MCF 10A (cell line): ENCODE data around the gene PRUNE1. TPM values are rescaled to one million over a fixed set of nuclear protein-coding genes. Genes with fewer than 3 reads are reported as not detected.

Source experiments
- BruUV-seq: library from RNA; stranded (reverse); fragments of 400-500 nt; replicated peaks from 2 replicates; lab custom pipeline; 2021; lab: Mats Ljungman, UMichigan
- CTCF ChIA-PET: fragments of 300-600 bp; sonication (Branson Sonifier 250); formaldehyde crosslinking; extraction: SDS; loops from one replicate; lab custom pipeline; 2021; ENCODE audit warnings: antibody characterized with exemption, inconsistent platforms; lab: Yijun Ruan, JAX
- POLR2A ChIA-PET: fragments of 300-600, 350-650 bp; sonication (Branson Sonifier 250); formaldehyde crosslinking; extraction: SDS; loops from one replicate; lab custom pipeline; 2020; ENCODE audit warnings: antibody characterized with exemption, inconsistent platforms; lab: Yijun Ruan, JAX
- DNase-seq: peaks from one replicate; pipeline ENCODE4 v3.0.0-alpha.2; 2018; ENCODE audit not compliant: unreplicated experiment
- H3K27ac Mint-ChIP-seq: one replicate; pipeline ENCODE4 v1.8.0; 2022; ENCODE audit warnings: mild to moderate bottlenecking, low read depth, mixed read lengths; ENCODE audit not compliant: unreplicated experiment
- H3K27me3 Mint-ChIP-seq: one replicate; pipeline ENCODE4 v1.8.0; 2022; ENCODE audit warnings: mixed read lengths; ENCODE audit not compliant: insufficient read depth, unreplicated experiment
- H3K36me3 Mint-ChIP-seq: one replicate; pipeline ENCODE4 v1.8.0; 2022; ENCODE audit warnings: mild to moderate bottlenecking, moderate library complexity, mixed read lengths; ENCODE audit not compliant: insufficient read depth, unreplicated experiment
- H3K4me1 Mint-ChIP-seq: one replicate; pipeline ENCODE4 v1.8.0; 2022; ENCODE audit warnings: mixed read lengths; ENCODE audit not compliant: insufficient read depth, unreplicated experiment
- H3K4me3 Mint-ChIP-seq: one replicate; pipeline ENCODE4 v1.8.0; 2022; ENCODE audit warnings: mild to moderate bottlenecking, moderate library complexity, mixed read lengths; ENCODE audit not compliant: unreplicated experiment
- H3K9me3 Mint-ChIP-seq: one replicate; pipeline ENCODE4 v1.8.0; 2022; ENCODE audit warnings: mixed read lengths; ENCODE audit not compliant: unreplicated experiment
- CTCF ChIP-seq: fragments of 200-600 bp; IDR thresholded peaks from one replicate; pipeline ENCODE4 v1.8.0; 2022; ENCODE audit warnings: antibody characterized with exemption, mild to moderate bottlenecking; ENCODE audit not compliant: unreplicated experiment
- intact Hi-C: fragments of 100-400 bp; cut with micrococcal nuclease; formaldehyde crosslinking; loops from 2 replicates; pipeline ENCODE4 v1.14.1; 2022
- total RNA-seq: library from RNA; stranded (reverse); gene quantifications from 2 replicates; pipeline ENCODE4 v1.2.3, GENCODE V29; 2022

The PRUNE1 gene
- total RNA-seq, 1 experiment from 2014 or later: 17.6 TPM

GRCh38 chr1:150997126-150997872, 10.9 kb upstream of the PRUNE1 start:
- intact Hi-C loops: loop anchor here (5.0 kb wide), 1 partner anchor 375 kb away; no protein-coding TSS in a partner anchor
- Mint-ChIP-seq H3K9me3 (no peaks in the 10 kb centered on the region), H3K36me3 (peaks cover 23% of the 10 kb centered on the region), H3K27ac (no peak overlapping the region), H3K27me3 (no peaks in the 10 kb centered on the region), H3K4me3 (no peak overlapping the region), H3K4me1 (peaks cover 5% of the 10 kb centered on the region)
- POLR2A ChIA-PET: interaction anchor here (0.5 to 6.2 kb wide), 8 partner anchors 8 to 633 kb away, joined by 3 to 61 read pairs (median 3); partner anchors contain the start of genes ANXA9, MINDY1 and RPRD2
- BruUV-seq: no TSS peak
- CTCF ChIA-PET: interaction anchor here (0.5 to 12.4 kb wide), 15 partner anchors 8 to 608 kb away, joined by 3 to 302 read pairs (median 6); partner anchors contain the start of genes ANXA9, CERS2 and MINDY1
- no peak for DNase-seq
- no peak for TF ChIP-seq CTCF

- CTCF ChIA-PET: interaction anchor here (0.5 to 12.4 kb wide), 7 partner anchors 8 to 311 kb away, joined by 3 to 302 read pairs (median 4); partner anchors contain the start of genes ANXA9, CERS2 and MINDY1
- intact Hi-C loops: loop anchor here (5.0 kb wide), 1 partner anchor 376 kb away; no protein-coding TSS in a partner anchor
- POLR2A ChIA-PET: interaction anchor here (0.8 to 6.2 kb wide), 5 partner anchors 8 to 634 kb away, joined by 3 to 61 read pairs (median 3); partner anchors contain the start of genes MINDY1, RPRD2 and VPS72
- no peak for TF ChIP-seq CTCF
- H3K4me3 Mint-ChIP-seq: no peak overlapping the region
- no TSS peak for BruUV-seq
- H3K4me1 Mint-ChIP-seq: peaks cover 9% of the 10 kb centered on the region
- peaks cover 23% of the 10 kb centered on the region for H3K36me3 Mint-ChIP-seq
- H3K9me3 Mint-ChIP-seq: no peaks in the 10 kb centered on the region
- DNase-seq: no peak
- no peaks in the 10 kb centered on the region for H3K27me3 Mint-ChIP-seq
- H3K27ac Mint-ChIP-seq: no peak overlapping the region
Measured at GRCh38 chr1:150997949-150998348, 10.3 kb upstream of the PRUNE1 start.

- H3K4me3 Mint-ChIP-seq: no peak overlapping the region
- TF ChIP-seq CTCF: no peak
- CTCF ChIA-PET: interaction anchor here (0.6 to 12.4 kb wide), 16 partner anchors 13 to 1057 kb away, joined by 3 to 302 read pairs (median 4); partner anchors contain the start of genes ANXA9, CERS2 and GABPB2
- H3K27me3 Mint-ChIP-seq: no peaks in the 10 kb centered on the region
- H3K27ac Mint-ChIP-seq: no peak overlapping the region
- POLR2A ChIA-PET: interaction anchor here (0.5 to 6.2 kb wide), 7 partner anchors 7 to 190 kb away, joined by 3 to 61 read pairs (median 3); partner anchors contain the start of genes MINDY1 and VPS72
- no peak for DNase-seq
- H3K9me3 Mint-ChIP-seq: no peaks in the 10 kb centered on the region
- no TSS peak for BruUV-seq
- H3K4me1 Mint-ChIP-seq: peaks cover 13% of the 10 kb centered on the region
- H3K36me3 Mint-ChIP-seq: peaks cover 23% of the 10 kb centered on the region
- intact Hi-C loops: loop anchor here (5.0 kb wide), 1 partner anchor 377 kb away; no protein-coding TSS in a partner anchor
Measured at GRCh38 chr1:150999051-150999674, 9.1 kb upstream of the PRUNE1 start.
